ENCODE data around the gene SMIM10L1. TPM values are rescaled to one million over a fixed set of nuclear protein-coding genes. Genes with fewer than 3 reads are reported as not detected.

SMIM10L1 gene
- total RNA-seq (2022; extraction: Qiagen RNA extraction) = 7.8 to 8.6 TPM (median 8.0 TPM) in 5 replicates

DNA sequence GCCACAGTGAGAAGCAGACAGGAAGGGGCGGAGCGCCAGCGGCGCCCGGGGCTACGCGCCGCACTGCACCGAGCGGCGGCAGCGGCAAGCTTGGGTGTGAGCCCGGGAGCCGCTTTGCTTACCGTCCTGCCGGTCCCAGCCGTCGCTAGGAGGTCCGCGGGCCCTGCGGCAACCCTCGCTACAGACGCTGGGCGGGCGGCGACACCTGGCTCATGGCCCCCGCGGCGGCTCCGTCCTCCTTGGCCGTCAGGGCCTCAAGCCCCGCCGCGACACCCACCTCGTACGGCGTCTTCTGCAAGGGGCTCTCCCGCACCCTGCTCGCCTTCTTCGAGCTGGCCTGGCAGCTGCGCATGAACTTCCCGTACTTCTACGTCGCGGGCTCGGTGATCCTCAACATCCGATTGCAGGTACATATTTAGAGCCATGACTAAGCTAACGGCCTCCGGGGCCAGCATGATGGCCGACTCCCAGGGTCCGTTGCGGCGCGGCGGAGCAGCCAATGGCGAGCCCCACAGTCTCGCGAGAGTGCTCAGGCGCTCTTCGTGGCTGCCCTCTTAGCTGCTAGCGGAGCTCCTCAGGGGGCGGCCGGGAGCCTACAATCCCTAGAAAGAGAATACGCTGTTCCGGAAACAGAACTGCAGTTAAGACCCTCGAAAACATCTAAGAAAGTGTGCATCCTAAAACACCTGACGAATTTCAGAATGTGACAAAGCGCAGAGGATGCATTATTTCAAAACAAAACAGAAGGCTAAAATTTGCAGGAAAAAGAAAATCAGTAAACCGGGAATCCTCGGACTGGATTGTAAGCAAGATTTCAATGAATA is at the start of gene SMIM10L1:
Gene SMIM10L1, plus strand, starts transcription at position 50 of the 824 bp plus-strand sequence. Its CDS starts 163 bp downstream, at position 213.

DNA sequence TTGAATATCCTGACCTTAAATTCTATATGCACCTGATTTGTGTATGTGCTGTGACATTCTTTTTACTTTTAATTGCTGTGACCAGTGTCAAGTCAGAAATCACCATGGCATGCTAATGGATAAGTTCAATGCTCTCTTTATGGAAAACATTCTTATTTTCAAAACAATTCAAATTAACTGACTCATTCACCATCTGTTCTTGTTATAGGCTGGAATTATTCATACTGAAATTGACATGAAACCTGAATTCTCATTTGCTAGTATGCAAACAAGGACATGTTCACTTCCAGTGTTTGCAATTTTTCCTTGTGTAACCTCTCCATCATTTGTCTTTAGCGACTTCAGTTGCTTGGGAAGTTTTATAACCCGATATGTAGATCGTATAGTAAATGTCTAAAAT is 36.7 kb upstream of the SMIM10L1 start, which contains the start of gene TAS2R30:
Gene TAS2R30, minus strand, starts transcription at position 340 of the 400 bp plus-strand sequence. CDS start 400 bp downstream, outside the sequence.

GRCh38 chr12:11186837-11187236 is 15.8 kb downstream of the SMIM10L1 start, which contains the start of gene TAS2R42:
Gene TAS2R42, minus strand, starts transcription at chr12:11186937. Its CDS starts 0 bp downstream, at chr12:11186937.

Other genes with a start within 250 kb of the SMIM10L1 start
- gene PRH2, start 242.0 kb upstream of the SMIM10L1 start, total RNA-seq (2022; extraction: Qiagen RNA extraction) = 0.30 to 0.39 TPM (median 0.38 TPM) in 3 of 5 replicates, not detected in the others
- 0.31 to 0.70 TPM (median 0.40 TPM) in 5 replicates for gene TAS2R14, start 231.9 kb upstream of the SMIM10L1 start, total RNA-seq (2022; extraction: Qiagen RNA extraction)
- gene TAS2R50, start 184.3 kb upstream of the SMIM10L1 start, total RNA-seq (2022; extraction: Qiagen RNA extraction) = not detected in 5 replicates
- 0.10 to 0.19 TPM in 2 of 5 replicates, not detected in the others for gene TAS2R20, start 172.9 kb upstream of the SMIM10L1 start, total RNA-seq (2022; extraction: Qiagen RNA extraction)
- 0.19 TPM in 1 of 5 replicates, not detected in the others for gene TAS2R19, start 148.6 kb upstream of the SMIM10L1 start, total RNA-seq (2022; extraction: Qiagen RNA extraction)
- 0.17 to 0.27 TPM in 2 of 5 replicates, not detected in the others for gene TAS2R31, start 139.8 kb upstream of the SMIM10L1 start, total RNA-seq (2022; extraction: Qiagen RNA extraction)
- not detected in 5 replicates for gene TAS2R46, start 108.9 kb upstream of the SMIM10L1 start, total RNA-seq (2022; extraction: Qiagen RNA extraction)
- gene TAS2R43, start 78.9 kb upstream of the SMIM10L1 start, total RNA-seq (2022; extraction: Qiagen RNA extraction) = not detected in 5 replicates
- gene TAS2R30, start 36.5 kb upstream of the SMIM10L1 start, total RNA-seq (2022; extraction: Qiagen RNA extraction) = not detected in 5 replicates
- gene TAS2R42, start 15.7 kb downstream of the SMIM10L1 start, total RNA-seq (2022; extraction: Qiagen RNA extraction) = not detected in 5 replicates
- gene PRB3, start 98.5 kb downstream of the SMIM10L1 start, total RNA-seq (2022; extraction: Qiagen RNA extraction) = not detected in 5 replicates
- not detected in 5 replicates for gene PRB4, start 139.2 kb downstream of the SMIM10L1 start, total RNA-seq (2022; extraction: Qiagen RNA extraction)
- gene PRB2, start 224.4 kb downstream of the SMIM10L1 start, total RNA-seq (2022; extraction: Qiagen RNA extraction) = not detected in 5 replicates

Data from A549 treated with Mapracorat at 1 μM for 4 hours (cell line).